GM18907 (cell line): ENCODE measurements around the gene PLCB1.
"Not testable (repeated sequence)": the region's sequence is repeated elsewhere in the genome, so short reads cannot be mapped to it uniquely, and the experiment has no call there.

Experiments
- ATAC-seq: cut with Tn5 transposase; IDR thresholded peaks from one replicate; pipeline ENCODE4 v1.9.1; 2021; ENCODE audit warnings: mild to moderate bottlenecking, moderate library complexity; ENCODE audit not compliant: unreplicated experiment

The PLCB1 gene

DNA sequence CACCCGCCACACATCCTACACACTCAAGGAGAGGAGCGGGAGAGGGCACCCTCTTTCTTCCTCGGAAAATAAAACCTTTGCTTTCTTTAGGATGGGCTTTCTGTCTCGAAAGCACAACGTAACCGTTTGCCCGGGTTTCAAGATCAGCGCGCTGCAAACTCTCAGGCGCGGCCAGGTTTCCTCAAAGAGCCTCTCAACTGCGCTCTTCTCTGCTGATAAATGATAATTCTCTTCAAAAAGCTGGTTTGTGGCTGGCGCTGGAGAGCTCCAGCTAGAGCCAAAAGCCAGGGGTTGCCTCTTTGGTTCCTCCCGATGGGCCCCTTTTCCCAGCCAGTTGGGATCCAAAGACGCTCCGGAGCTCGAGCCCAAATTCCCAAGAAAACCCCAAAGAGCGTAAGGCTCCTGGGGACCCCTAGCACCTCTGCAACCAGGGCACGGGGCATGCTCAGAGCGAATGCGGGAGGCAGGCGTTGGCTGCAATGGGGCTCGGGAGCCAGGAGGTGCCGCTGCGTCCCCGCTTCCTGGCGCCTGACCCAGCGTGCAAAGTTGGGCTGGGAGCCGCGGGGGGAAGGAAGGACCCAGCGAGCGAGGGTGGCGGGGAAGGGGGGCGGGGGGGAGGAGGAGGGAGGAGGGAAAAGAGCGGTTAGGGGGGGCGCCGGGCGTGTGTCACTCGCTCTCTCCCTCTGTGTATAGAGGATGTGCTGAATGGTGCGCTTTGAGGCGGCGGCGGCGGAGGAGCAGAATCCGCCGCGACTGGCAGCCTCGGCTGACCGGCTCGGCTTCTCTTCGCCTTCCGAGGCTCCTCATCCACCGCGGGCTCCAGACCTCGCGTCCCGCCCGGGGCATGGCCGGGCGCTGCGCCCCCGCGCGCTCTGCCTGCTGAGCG lies at the start of gene PLCB1:
TSS of gene PLCB1 (plus strand) at position 669 of the 886 bp plus-strand sequence. CDS start 386 bp downstream, outside the sequence.
- ATAC-seq, result peak; percentile 89

DNA sequence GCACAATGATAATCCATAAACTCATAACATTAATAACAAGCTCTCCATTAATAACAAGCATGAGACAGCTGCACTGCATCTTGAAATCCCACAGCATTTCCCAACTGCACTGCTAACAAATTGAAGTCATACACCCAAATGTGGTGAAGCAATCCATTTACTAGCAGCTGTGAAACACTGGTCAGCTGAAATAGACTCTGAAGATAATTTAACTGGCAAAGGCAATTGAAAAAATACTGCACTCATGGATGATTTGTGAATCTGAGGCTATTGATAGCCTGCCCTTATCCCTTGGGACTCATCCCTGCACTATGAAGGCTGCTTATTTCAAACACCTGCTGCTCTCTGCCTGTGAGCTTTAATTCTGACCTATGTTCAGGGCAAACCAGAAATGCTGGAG lies 49.1 kb upstream of the PLCB1 start:
- no peak for ATAC-seq

DNA sequence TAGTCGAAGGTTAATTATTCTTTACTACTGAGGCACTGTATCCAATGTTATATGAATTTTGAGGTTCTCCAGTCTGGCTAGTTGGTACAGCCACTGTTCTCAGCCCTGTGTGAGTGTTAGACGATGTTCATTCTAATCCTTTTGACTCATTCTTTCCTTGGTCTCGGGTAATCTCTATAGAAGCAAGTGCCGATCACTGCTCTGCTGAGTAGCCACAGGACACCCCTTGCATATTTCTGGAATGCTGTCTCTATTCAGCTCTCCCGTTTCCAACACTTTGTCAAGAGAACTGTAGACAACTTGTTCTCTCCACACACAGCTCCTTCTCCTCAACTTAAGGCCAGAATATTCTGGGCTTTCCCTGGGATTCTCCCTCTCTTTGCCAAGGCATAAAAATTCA lies 42.4 kb upstream of the PLCB1 start:
- ATAC-seq, result no peak

DNA sequence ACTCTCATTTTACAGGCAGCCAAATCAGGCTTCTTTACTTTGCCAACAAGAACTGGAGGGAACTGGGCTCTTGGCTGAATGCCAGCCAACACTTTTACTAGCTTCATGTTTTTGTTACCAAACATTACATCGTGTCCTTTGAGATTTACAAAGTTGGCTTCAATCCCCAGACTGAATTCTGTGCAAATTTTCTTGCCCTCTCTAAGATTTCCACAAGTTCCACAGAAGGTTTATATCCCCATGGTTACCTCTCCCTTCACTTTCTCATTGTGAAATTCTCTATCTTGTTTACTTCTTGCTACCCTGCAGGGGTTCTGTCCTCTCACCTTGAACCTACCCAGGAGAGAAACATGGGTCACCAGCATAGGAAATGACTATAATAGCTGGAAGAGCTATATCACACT lies 37.6 kb upstream of the PLCB1 start:
- no peak for ATAC-seq

DNA sequence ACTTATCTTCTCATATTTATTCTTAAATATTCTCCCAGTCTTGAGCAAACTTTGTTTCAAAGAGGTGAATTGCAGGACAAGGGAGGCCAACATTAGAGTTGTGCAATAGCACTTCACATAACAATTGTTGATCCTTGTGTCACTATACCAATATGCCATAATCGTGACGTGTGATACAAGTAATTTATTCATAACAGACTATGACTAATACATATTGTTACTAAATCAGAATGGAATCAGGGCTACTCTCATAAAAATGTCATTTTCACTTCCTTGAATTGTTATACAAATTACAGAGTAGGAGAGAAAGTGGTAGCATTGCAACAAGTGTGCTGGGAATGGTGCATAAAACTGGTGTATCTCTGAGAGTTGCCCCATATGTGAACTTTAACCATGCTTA lies 37.2 kb upstream of the PLCB1 start:
- ATAC-seq, result no peak

DNA sequence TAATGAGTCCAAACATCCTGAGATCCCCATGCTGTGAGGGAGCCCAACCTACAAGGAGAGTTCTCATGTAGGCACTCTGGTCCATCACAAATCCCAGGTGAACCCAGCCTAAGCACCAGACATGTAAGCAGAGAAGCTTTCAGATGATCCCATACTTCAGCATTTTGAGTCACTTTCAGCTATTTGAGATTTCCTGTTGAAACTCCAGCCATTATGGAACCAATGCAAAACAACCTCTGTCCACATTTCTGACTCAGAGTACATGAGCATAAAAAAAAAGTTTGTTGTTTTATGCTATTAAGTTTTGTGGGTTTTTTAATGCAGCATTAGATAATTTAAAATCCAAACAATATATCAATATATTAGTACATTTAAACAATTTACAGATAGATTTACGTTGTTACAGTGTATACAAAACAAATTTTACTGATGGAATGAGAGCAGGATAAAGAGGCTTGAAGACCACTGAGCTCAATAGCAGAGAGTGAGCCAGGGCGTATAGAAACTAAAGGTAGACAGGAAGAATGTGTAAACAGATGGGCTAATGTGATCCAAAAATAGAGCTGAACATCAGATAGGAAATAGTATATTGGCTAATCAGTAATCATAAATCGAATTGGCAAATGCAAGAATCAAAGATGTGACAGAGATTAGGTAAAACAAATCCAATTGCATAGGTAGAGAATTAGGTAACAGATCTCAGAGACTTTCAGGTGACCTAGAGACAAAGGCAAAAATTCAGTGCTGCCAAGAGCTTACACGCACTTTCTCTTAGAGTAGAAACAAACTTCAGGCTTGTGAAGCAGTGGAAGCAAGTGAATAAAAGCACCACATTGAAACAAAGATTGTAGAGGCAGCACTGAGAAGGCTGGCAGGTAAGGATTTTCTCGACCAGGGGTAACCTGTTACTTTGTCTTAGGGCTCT lies 36.2 kb upstream of the PLCB1 start:
- no peak for ATAC-seq

DNA sequence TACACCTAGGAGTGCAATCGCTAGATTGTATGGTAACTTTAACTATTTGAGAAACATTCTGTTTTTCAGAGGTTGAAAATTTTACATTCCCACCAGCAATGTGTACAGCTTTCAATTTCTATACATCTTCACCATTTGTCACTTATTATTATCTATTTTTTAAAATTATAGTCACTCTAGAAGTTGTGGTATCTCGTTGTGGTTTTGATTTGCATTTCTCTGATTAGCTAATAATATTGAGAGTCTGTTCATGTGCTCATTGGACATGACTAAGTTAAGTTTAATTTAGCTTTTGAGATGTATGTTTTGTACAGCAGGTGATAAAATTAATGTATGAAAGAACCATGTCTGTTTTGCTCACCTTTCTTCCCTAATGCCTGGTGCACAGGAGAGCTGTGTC lies 34.8 kb upstream of the PLCB1 start:
- ATAC-seq, result no peak

GRCh38 chr20:8104252-8104651 lies 27.8 kb upstream of the PLCB1 start:
- no peak for ATAC-seq

- ATAC-seq, result not testable (repeated sequence)
Observed at GRCh38 chr20:8114612-8115011, 17.5 kb upstream of the PLCB1 start.

GRCh38 chr20:8115436-8115835 lies 16.6 kb upstream of the PLCB1 start:
- ATAC-seq, result no peak

- no peak for ATAC-seq
Observed at GRCh38 chr20:8116067-8116811, 15.8 kb upstream of the PLCB1 start.

GRCh38 chr20:8117636-8118035 lies 14.4 kb upstream of the PLCB1 start:
- no peak for ATAC-seq

DNA sequence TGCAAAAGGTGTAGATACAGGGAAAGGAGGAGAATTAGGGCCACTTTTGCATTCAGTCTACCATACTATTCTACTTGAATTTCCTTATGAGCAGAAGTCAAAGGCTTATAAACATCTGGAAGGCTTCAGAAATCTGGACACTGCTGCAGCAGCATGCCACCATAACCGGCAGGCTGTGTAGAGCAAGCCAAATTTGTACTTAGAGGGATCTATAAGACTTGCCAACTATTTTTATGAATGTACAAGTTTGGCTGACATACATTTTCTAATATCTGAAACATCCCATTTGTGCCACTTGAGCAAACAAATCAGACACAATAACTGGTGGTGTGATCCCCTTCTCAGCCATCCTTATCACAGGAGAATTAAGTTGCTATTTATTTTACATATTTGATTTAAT lies 14.0 kb upstream of the PLCB1 start:
- ATAC-seq, result no peak

DNA sequence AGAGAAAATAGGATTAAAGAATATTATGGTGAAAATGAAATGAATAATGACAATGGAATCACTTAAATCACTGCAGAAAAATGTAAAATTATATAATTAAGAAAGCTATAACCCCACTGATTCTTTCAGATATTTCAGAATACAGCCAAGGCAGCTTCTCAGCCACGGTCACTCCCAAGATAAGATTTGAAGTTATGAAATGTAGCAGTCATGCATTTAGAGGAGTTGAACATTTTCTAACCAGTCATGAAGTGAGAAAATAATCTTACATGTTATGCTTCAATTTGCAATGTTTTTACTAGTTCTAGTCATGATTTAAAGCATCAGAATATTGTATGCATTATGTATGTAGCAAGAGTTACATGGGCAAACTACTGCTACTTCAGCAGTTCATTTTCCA lies 13.3 kb upstream of the PLCB1 start:
- no peak for ATAC-seq

- ATAC-seq, result no peak
Observed at GRCh38 chr20:8121666-8122065, 10.4 kb upstream of the PLCB1 start.

- no peak for ATAC-seq
Observed at GRCh38 chr20:8124639-8125038, 7.4 kb upstream of the PLCB1 start.

DNA sequence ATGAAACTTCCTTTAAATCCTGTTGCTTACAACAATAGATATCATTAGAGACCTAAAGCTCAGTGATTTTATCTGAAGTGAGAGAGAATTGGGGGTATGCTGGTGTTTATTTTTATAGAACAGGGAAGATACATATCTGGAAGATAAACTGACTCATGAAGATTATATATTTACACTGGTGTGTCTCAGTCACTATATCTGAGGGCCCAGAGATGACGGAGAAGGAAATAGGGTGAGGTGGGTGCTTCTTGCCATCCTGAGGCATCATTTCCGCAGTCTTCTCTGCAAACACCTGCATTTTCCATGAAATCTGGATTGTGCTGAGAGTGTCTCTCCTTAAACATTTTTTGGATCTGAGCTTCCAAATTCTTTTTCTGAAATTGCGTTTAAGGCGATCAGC lies 5.9 kb upstream of the PLCB1 start:
- no peak for ATAC-seq

- no peak for ATAC-seq
Observed at GRCh38 chr20:8126841-8127378, 5.2 kb upstream of the PLCB1 start.

GRCh38 chr20:8127553-8128255 lies 4.4 kb upstream of the PLCB1 start:
- peak; percentile 79 for ATAC-seq
